RWPE1 (cell line): ENCODE data around the gene TOX4.

ENCODE experiments used
- CTCF ChIA-PET: fragments of 350-600 bp; sonication (Branson Sonifier 250); formaldehyde crosslinking; extraction: SDS; loops from one replicate; lab custom pipeline; 2021; lab: Yijun Ruan, JAX
- POLR2A ChIA-PET: fragments of 400-600 bp; formaldehyde crosslinking; extraction: SDS; loops from one replicate; lab custom pipeline; 2020; ENCODE audit warnings: antibody characterized with exemption; ENCODE audit not compliant: low non-redundant PET; lab: Yijun Ruan, JAX
- DNase-seq: peaks from one replicate; pipeline ENCODE4 v3.0.0; 2012; ENCODE audit warnings: low spot score
- H3K27ac ChIP-seq: fragments of 450-650 bp; 2 replicates; pipeline ENCODE4 v1.5.1; 2017
- CTCF ChIP-seq: fragments of 450-650 bp; conservative IDR thresholded peaks from 2 replicates; pipeline ENCODE4 v1.5.1; 2017; ENCODE audit warnings: low read depth, mild to moderate bottlenecking

TOX4 gene

DNA sequence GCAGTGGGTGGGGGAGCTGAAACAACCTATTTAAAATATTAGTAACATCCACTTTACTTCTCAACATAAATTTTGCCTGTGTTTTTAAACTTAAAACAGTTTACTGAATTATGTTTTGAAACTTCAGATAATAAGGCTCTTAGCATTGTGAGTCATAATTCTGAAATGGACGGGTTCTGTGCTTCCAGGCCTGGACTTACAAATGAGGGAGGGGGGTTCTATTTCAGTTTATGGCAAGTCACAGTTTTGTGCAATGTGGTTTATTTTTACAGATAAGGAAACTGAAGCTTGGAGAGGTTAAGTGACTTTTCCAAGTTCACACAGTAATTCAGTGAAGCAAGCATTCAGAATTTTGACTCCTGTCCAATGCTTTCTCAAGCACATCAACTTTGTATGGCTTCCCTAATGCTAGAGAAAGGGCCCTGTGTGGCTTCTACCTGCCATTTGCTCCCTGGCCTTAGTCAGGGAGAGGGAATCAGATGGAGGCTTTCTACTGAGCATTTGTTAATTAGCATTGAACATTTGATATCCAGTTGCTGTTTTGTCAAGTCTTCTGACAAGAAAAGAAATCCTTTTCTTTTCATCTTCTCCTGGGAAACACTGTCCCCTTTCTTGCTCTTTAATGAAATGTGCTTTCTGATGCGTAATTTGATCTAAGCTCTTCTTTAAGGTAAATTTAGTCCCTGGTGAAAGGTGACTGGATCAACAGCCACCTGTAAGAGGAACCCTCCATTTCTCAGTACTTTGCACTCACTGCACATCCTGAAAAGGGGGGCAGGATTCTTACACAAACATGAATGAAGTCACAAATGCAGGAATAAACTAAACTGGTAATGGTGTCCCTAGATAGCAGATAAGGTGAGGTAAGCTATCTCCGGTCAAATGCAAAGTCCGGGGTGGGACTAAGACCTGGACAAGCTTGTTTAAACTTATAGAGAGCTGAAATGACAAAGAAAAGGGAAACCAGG lies 51.7 kb downstream of the TOX4 start:
- H3K27ac ChIP-seq: no peak overlapping the region
- ChIA-PET POLR2A (no interaction called here), CTCF (no interaction called here)
- DNase-seq: no peak
- no peak for TF ChIP-seq CTCF

DNA sequence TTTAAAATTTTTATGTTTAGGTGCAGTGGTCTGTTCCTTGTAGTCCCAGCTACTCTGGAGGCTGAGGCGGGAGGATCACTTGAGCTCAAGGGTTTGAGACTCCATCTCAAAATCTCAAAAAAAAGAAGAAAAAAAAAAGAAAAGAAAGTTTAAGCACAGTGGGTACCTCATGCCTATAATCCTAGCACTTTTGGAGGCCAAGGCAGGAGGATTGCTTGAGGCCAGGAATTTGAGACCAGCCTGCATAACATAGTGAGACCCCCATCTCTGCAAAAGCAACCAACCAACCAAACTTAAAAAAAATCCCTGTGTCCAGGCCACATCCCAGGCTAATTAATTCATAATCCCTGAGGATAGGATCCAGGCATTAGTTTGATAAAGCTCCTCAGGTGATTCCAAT lies 52.5 kb downstream of the TOX4 start:
- ChIA-PET CTCF (no interaction called here), POLR2A (no interaction called here)
- no peak for TF ChIP-seq CTCF
- no peak for DNase-seq
- H3K27ac ChIP-seq: no peak overlapping the region

DNA sequence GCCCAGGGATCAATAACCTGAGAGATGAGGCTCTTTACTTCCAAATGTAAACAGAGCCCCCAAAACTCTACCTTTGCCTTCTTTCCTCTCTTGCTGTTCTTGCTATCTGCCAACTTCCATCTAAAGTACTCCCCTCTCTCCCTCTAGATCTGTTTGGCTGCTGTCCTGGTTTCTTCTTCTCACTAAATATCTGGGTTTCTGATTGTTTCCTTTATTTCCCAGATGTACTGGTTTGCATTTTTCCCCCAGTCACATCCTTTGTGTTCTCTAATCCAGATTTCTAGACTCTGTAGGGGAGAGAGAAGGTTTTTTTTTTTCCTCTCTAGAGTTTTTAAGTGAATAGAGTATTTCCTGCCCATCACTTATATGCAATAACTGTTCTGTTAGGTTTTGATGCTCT lies 56.3 kb downstream of the TOX4 start:
- no peak for TF ChIP-seq CTCF
- DNase-seq: no peak
- H3K27ac ChIP-seq: no peak overlapping the region
- POLR2A ChIA-PET: no interaction called here
- CTCF ChIA-PET: no interaction called here

DNA sequence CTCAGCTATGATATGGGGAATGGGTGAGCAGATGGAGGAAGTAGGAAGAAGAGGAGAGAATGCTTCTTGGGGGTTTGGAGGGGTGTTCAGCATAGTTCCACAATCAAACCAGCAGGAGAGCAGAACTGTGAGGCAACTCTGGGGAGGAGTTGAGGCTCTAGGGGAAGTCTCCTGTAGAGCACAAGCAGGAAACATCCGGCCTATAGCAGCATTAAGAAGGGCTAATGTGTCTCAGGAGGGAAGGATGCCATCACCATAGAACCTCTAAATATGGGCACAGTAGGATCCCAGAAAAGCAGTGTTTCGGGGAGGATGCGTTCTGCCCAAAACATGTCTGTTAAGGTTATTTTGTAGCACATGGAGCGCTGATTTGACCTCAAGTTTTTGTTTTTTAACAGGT lies 57.6 kb downstream of the TOX4 start:
- CTCF ChIA-PET: interaction anchor here (0.6 kb wide), 1 partner anchor 1318 kb away, joined by 4 read pairs; no protein-coding TSS in a partner anchor
- POLR2A ChIA-PET: no interaction called here
- no peak overlapping the region for H3K27ac ChIP-seq
- no peak for DNase-seq
- TF ChIP-seq CTCF: no peak

GRCh38 chr14:21535545-21536417 lies 58.8 kb downstream of the TOX4 start:
- H3K27ac ChIP-seq: no peak overlapping the region
- ChIA-PET POLR2A (no interaction called here), CTCF (no interaction called here)
- DNase-seq: no peak
- TF ChIP-seq CTCF: no peak

GRCh38 chr14:21536418-21537089 lies 59.6 kb downstream of the TOX4 start:
- TF ChIP-seq CTCF: no peak
- DNase-seq: no peak
- ChIA-PET CTCF (no interaction called here), POLR2A (no interaction called here)
- H3K27ac ChIP-seq: no peak overlapping the region
